Measurements from ENCODE around the gene ATG16L1. TPM values are rescaled to one million over a fixed set of nuclear protein-coding genes. Genes with fewer than 3 reads are reported as not detected.

Gene ATG16L1
- total and polyA plus RNA-seq, 11 donors: 7.0 to 26.7 (median 15.8) TPM

- peaks cover 0 to 4% (median 0%) of the 10 kb centered on the region in 12 donors for H3K9me3 ChIP-seq
- DNase-seq (no peak), ATAC-seq (no peak)
- H3K27me3 ChIP-seq: no peaks in the 10 kb centered on the region
- WGBS, 4 donors: 71 to 78% (median 74%) methylated on average over 2 of the region's 2 CpGs
- no peak for TF ChIP-seq POLR2A (IDR thresholded peaks at IDR 0.05)
- no peak for TF ChIP-seq CTCF (IDR thresholded peaks at IDR 0.05)
- H3K36me3 ChIP-seq: no peaks in the 10 kb centered on the region
- peak overlapping the region in 1 of 12 donors; percentile 72 for H3K27ac ChIP-seq
- intact Hi-C loops (cut with DNase I): loop anchor here in 1 of 10 donors (10.0 kb wide), 1 partner anchor 126 kb away; no protein-coding TSS in a partner anchor
- H3K4me3 ChIP-seq: no peak overlapping the region
- H3K4me1 ChIP-seq: peaks cover 0 to 36% (median 0%) of the 10 kb centered on the region in 12 donors
Observed at GRCh38 chr2:233240897-233241296, 10.6 kb upstream of the ATG16L1 start.

- peak overlapping the region in 1 of 12 donors; percentile 72 for H3K27ac ChIP-seq
- ATAC-seq (peak in 1 of 4 donors; percentile 32), DNase-seq (no peak)
- no peaks in the 10 kb centered on the region for H3K36me3 ChIP-seq
- no peak overlapping the region for H3K4me3 ChIP-seq
- H3K9me3 ChIP-seq: peaks cover 0 to 4% (median 0%) of the 10 kb centered on the region in 12 donors
- intact Hi-C loops (cut with DNase I): loop anchor here in 1 of 10 donors (10.0 kb wide), 1 partner anchor 127 kb away; no protein-coding TSS in a partner anchor
- 75 to 84% (median 80%) methylated on average over 3 of the region's 3 CpGs for WGBS, 4 donors
- no peak for TF ChIP-seq CTCF (IDR thresholded peaks at IDR 0.05)
- TF ChIP-seq POLR2A (IDR thresholded peaks at IDR 0.05): no peak
- peaks cover 0 to 36% (median 0%) of the 10 kb centered on the region in 12 donors for H3K4me1 ChIP-seq
- H3K27me3 ChIP-seq: no peaks in the 10 kb centered on the region
Observed at GRCh38 chr2:233241803-233242202, 9.7 kb upstream of the ATG16L1 start.

- ATAC-seq: peak; percentile 83 to 94 (median 88)
- intact Hi-C loops (cut with DNase I): loop anchor here in 1 of 10 donors (10.0 kb wide), 1 partner anchor 128 kb away; no protein-coding TSS in a partner anchor
- 63 to 70% (median 66%) methylated on average over 14 of the region's 14 CpGs for WGBS, 4 donors
Observed at GRCh38 chr2:233242231-233242927, 9.1 kb upstream of the ATG16L1 start.

More at GRCh38 chr2:233242231-233242927, 9.1 kb upstream of the ATG16L1 start:
- peak overlapping the region in 2 of 12 donors; percentile 9 to 72 for H3K27ac ChIP-seq
- peaks cover 0 to under 1% (median 0%) of the 10 kb centered on the region in 12 donors for H3K9me3 ChIP-seq
- H3K4me3 ChIP-seq: peak overlapping the region in 1 of 12 donors; percentile 7
- no peak for DNase-seq
- no peaks in the 10 kb centered on the region for H3K36me3 ChIP-seq
- H3K4me1 ChIP-seq: peaks cover 0 to 40% (median 0%) of the 10 kb centered on the region in 12 donors
- H3K27me3 ChIP-seq: no peaks in the 10 kb centered on the region
- TF ChIP-seq CTCF (IDR thresholded peaks at IDR 0.05): no peak
- no peak for TF ChIP-seq POLR2A (IDR thresholded peaks at IDR 0.05)

All from heart left ventricle (tissue), 16 donors.